Measurements from ENCODE around the gene GABRB1.
"Not testable (repeated sequence)": the region's sequence is repeated elsewhere in the genome, so short reads cannot be mapped to it uniquely, and the experiment has no call there.

Gene GABRB1

GRCh38 chr4:47326025-47326424 lies 294.7 kb downstream of the GABRB1 start:
- no peak for DNase-seq

- DNase-seq, result no peak
These were observed 299.5 kb downstream of the GABRB1 start for GRCh38 chr4:47330866-47331265.

- DNase-seq, result no peak
These were observed 303.3 kb downstream of the GABRB1 start for GRCh38 chr4:47334652-47335051.

GRCh38 chr4:47337893-47338292 lies 306.5 kb downstream of the GABRB1 start:
- no peak for DNase-seq

GRCh38 chr4:47340914-47341313 lies 309.5 kb downstream of the GABRB1 start:
- no peak for DNase-seq

GRCh38 chr4:47342796-47343195 lies 311.4 kb downstream of the GABRB1 start:
- no peak for DNase-seq

- DNase-seq, result no peak
These were observed 318.0 kb downstream of the GABRB1 start for GRCh38 chr4:47349326-47349725.

GRCh38 chr4:47355568-47355967 lies 324.2 kb downstream of the GABRB1 start:
- no peak for DNase-seq

- no peak for DNase-seq
These were observed 328.5 kb downstream of the GABRB1 start for GRCh38 chr4:47359891-47360290.

- DNase-seq, result no peak
These were observed 336.4 kb downstream of the GABRB1 start for GRCh38 chr4:47367761-47368160.

- DNase-seq, result no peak
These were observed 336.8 kb downstream of the GABRB1 start for GRCh38 chr4:47368211-47368610.

GRCh38 chr4:47372561-47372960 lies 341.2 kb downstream of the GABRB1 start:
- no peak for DNase-seq

GRCh38 chr4:47373174-47373573 lies 341.8 kb downstream of the GABRB1 start:
- no peak for DNase-seq

- DNase-seq, result no peak
These were observed 342.3 kb downstream of the GABRB1 start for GRCh38 chr4:47373709-47374108.

- DNase-seq, result no peak
These were observed 343.1 kb downstream of the GABRB1 start for GRCh38 chr4:47374477-47374876.

- not testable (repeated sequence) for DNase-seq
These were observed 346.7 kb downstream of the GABRB1 start for GRCh38 chr4:47378021-47378530.

- no peak for DNase-seq
These were observed 349.8 kb downstream of the GABRB1 start for GRCh38 chr4:47381172-47381571.

- no peak for DNase-seq
These were observed 351.5 kb downstream of the GABRB1 start for GRCh38 chr4:47382846-47383360.

- DNase-seq, result no peak
These were observed 352.6 kb downstream of the GABRB1 start for GRCh38 chr4:47383829-47384427.

- no peak for DNase-seq
These were observed 354.8 kb downstream of the GABRB1 start for GRCh38 chr4:47386146-47386545.

- DNase-seq, result no peak
These were observed 355.3 kb downstream of the GABRB1 start for GRCh38 chr4:47386561-47387235.

GRCh38 chr4:47390428-47391125 lies 359.2 kb downstream of the GABRB1 start:
- DNase-seq, result no peak

- no peak for DNase-seq
These were observed 359.9 kb downstream of the GABRB1 start for GRCh38 chr4:47391256-47391655.

- DNase-seq, result no peak
These were observed 375.0 kb downstream of the GABRB1 start for GRCh38 chr4:47406408-47406807.
